ENCODE results near the gene DCK.

DNA sequence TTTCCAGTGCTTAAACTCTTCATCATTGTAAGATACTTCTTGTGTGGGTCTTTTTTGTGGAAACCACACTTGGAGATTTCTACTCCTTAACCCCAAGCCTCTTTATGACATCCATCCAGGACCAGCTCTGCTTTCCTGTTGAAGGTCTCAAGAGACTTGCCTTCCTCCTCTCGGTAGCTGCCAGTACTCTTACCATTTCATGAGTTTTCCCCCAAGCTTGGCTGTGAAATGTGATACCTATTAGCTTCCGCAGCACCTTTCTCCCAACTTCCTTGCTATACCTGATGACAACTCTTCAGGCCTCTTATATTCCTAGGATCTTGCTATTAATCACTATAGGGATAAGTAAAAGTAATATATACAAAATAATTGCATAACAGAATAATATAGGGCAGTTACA, 1.9 kb upstream of the DCK start:
- TF ChIP-seq TAF1 (IDR thresholded peaks at IDR 0.05; ENCODE audit: low read depth, low read length): no peak
- no peak for TF ChIP-seq SPI1 (IDR thresholded peaks at IDR 0.05; ENCODE audit: low read depth, low read length)
- no peak for TF ChIP-seq POLR2AphosphoS5 (IDR thresholded peaks at IDR 0.05; ENCODE audit: low read depth, low read length)
- no peak for TF ChIP-seq POLR2A (IDR thresholded peaks at IDR 0.05; ENCODE audit: low read depth, low read length)

Measured in GM12891 (cell line).